Ramos (cell line): ENCODE measurements around the gene PCDHGB7.
"Not testable (repeated sequence)": the region's sequence is repeated elsewhere in the genome, so short reads cannot be mapped to it uniquely, and the experiment has no call there.

ENCODE experiments used
- in situ Hi-C: fragments of 300-500 bp; cut with MboI; formaldehyde crosslinking; loops from one replicate; pipeline ENCODE4 v1.14.3; 2022; ENCODE audit warnings: low sequenced_read_pairs; ENCODE audit not compliant: unreplicated experiment

Gene PCDHGB7

GRCh38 chr5:141417494-141418172, at the start of gene PCDHGB7:
PCDHGB7 (plus strand) TSS chr5:141417677; CDS start chr5:141417860, 183 bp downstream.
- in situ Hi-C loops = not testable (repeated sequence)

GRCh38 chr5:141369994-141370848, 47.3 kb upstream of the PCDHGB7 start, which contains the start of gene PCDHGB3:
PCDHGB3 (plus strand) TSS chr5:141370242; CDS start chr5:141370395, 153 bp downstream.
- in situ Hi-C loops = no loop called here

GRCh38 chr5:141371572-141372475, 45.7 kb upstream of the PCDHGB7 start:
- in situ Hi-C loops = no loop called here

- in situ Hi-C loops = no loop called here
Measured at GRCh38 chr5:141373673-141374317, 43.7 kb upstream of the PCDHGB7 start, which contains the start of gene PCDHGA6. PCDHGA6 (plus strand) TSS chr5:141373891; CDS start chr5:141374084, 193 bp downstream.

GRCh38 chr5:141374627-141375026, 42.9 kb upstream of the PCDHGB7 start:
- in situ Hi-C loops = no loop called here

GRCh38 chr5:141375444-141376155, 41.9 kb upstream of the PCDHGB7 start:
- in situ Hi-C loops = not testable (repeated sequence)

GRCh38 chr5:141382469-141383294, 34.8 kb upstream of the PCDHGB7 start, which contains the start of gene PCDHGA7:
PCDHGA7 (plus strand) TSS chr5:141382742; CDS start chr5:141382900, 158 bp downstream.
- in situ Hi-C loops = no loop called here

GRCh38 chr5:141383345-141383744, 34.1 kb upstream of the PCDHGB7 start:
- in situ Hi-C loops = no loop called here

- in situ Hi-C loops = no loop called here
Measured at GRCh38 chr5:141384471-141385267, 32.8 kb upstream of the PCDHGB7 start.

- in situ Hi-C loops = not testable (repeated sequence)
Measured at GRCh38 chr5:141387557-141388311, 29.7 kb upstream of the PCDHGB7 start, which contains the start of gene PCDHGB4. PCDHGB4 (plus strand) TSS chr5:141387698; CDS start chr5:141387885, 187 bp downstream.

- in situ Hi-C loops = no loop called here
Measured at GRCh38 chr5:141388661-141389060, 28.8 kb upstream of the PCDHGB7 start.

GRCh38 chr5:141389153-141390042, 28.1 kb upstream of the PCDHGB7 start:
- in situ Hi-C loops = no loop called here

- in situ Hi-C loops = no loop called here
Measured at GRCh38 chr5:141392429-141393198, 24.9 kb upstream of the PCDHGB7 start, which contains the start of gene PCDHGA8. PCDHGA8 (plus strand) TSS chr5:141392633; CDS start chr5:141392814, 181 bp downstream.

GRCh38 chr5:141393267-141393666, 24.2 kb upstream of the PCDHGB7 start:
- in situ Hi-C loops = no loop called here
